Stimulated activated CD4-positive, alpha-beta T cell treated with anti-CD3 and anti-CD28 coated beads, Interleukin-4, amount 100 ng/mL, for 48 hours (primary cell): ENCODE results near the gene MPZL3.

Experiments used
- DNase-seq, 2 donors: peaks; one replicate each; pipeline ENCODE4 v3.0.0-alpha.2; 2020; ENCODE audit warnings: low read depth in 2 of 2

Gene MPZL3, protein sequence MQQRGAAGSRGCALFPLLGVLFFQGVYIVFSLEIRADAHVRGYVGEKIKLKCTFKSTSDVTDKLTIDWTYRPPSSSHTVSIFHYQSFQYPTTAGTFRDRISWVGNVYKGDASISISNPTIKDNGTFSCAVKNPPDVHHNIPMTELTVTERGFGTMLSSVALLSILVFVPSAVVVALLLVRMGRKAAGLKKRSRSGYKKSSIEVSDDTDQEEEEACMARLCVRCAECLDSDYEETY

DNA sequence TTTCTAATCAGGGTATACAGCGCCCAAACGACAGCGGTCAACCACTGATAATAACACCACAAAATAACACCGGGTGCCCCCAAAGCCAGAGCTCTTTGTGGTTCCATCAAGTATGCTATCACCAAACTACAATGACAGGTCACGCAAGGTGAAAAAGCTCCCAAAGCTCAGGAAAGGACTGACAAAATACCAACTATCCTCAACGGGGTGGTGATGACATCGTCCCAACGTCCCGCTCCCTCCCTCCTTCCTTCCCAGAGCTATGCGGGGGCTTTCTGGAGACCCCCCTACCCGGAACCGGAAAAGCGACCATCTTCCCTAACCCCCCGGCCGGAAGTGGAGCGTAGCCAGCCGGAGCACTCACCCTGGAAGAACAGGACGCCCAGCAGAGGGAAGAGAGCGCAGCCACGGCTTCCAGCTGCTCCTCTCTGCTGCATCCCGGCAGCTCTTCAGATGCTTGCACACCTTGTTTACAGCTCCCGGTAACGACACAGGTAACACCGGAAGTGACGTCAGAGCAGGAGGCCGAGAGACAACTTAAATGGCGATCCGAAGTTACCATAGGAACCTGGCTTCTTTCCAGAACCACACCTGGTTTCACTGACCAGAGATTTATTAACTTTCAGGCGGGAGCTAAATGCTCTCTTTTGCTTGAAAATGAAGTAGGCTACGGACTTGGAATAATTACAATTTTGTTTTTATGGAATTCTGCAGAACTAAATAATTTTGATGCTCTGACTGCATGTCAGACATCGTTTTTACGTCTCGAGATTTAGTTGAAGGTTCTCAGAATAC is at the start of gene MPZL3:
Gene MPZL3, minus strand, starts transcription at position 508 of the 795 bp plus-strand sequence. Its CDS starts 71 bp downstream, at position 437.
- DNase-seq = peak; percentile 66 to 78

DNA sequence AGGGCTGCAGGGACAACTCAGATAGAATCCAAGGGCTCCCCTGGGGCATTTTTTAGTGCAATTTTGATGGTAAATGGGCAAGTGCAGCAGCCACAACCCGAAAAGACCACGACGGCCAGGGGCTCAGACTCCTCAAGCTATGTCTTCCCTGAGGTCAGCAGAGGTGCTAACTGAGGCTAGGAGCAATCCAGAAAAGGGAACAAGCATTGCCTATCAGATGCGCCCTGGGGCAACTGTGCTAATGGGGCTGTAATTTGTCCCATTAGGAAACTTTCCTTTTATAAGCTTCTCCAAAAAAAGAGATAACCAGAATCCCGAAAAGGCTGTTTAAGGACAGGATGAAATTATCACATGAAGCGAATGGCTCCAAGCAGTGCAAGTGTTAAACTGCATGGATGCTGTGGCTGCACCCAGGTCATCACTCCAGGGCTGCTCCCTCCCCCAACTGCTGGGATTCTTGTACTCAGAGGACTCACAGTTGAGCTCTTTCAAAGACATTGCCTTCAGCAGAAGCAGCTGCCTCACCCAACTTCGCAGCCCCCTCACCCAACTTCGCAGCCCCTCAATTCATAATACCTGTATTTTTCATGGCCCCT is 49.5 kb upstream of the MPZL3 start:
- no peak for DNase-seq

DNA sequence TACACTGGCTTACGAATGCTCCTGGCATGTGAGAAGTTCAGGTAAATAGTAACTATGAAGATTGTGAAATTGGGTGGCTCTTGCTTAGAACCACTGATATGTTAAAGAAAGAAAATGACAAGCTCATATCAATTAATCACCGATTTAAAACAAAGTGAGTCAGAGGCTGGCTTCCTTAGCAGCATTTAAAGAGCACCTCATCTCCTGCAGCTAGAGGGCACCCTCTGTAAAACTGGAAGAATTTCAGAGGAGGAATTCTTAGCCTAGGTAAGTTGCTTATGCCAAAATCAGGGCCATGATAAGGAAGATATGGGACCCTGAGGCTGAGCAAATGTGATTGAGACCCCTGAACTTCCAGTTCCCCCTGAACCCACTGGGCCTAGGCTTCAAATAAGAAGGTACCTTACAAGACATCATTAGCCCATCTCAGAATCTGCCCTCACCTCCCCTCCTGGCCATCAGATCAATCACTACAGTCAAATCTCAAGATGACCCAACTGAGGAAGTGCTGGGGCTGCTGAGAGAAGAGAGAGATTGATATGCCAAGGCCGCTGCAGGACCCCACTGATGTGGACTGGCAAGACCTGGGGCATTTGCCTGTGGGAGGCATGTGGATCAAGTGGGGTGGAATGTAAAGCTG is 43.8 kb upstream of the MPZL3 start:
- no peak for DNase-seq

DNA sequence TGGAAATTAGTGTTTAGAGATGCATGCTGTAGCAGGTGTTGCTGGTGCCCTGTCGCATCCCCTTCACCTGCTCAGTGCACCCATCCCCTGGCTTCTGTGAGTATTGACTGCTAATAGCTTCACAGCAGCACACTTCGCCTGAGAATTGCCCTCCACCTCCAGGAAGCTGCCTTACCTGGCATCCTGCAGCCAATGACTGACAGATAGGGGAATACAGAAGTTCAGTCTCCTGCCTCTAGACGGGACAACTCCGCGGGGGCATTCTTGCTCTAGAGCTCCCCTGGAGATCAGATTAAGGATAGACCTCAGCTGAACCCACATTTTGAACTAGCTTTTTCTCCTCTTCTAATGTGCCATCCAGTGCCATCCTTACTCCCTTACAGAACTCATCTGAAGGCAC is 43.0 kb upstream of the MPZL3 start:
- no peak for DNase-seq

DNA sequence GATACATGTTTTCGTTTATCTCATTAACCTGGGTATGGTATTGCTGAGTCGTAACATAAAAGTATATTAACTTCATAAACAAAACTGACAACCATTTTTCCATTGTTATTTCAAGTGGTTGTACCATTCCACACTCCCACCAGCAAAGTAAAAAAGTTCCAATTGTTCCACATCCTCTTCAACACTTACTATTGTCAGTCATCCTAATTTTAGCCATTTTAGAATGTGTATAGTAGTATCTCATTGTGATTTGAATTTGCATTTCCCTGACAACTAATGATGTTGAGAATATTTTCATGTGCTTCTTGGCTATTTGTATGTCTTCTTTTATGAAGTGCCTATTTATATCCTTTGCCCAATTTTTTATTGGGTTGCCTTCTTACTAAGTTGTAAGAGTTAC is 41.9 kb upstream of the MPZL3 start:
- no peak for DNase-seq

DNA sequence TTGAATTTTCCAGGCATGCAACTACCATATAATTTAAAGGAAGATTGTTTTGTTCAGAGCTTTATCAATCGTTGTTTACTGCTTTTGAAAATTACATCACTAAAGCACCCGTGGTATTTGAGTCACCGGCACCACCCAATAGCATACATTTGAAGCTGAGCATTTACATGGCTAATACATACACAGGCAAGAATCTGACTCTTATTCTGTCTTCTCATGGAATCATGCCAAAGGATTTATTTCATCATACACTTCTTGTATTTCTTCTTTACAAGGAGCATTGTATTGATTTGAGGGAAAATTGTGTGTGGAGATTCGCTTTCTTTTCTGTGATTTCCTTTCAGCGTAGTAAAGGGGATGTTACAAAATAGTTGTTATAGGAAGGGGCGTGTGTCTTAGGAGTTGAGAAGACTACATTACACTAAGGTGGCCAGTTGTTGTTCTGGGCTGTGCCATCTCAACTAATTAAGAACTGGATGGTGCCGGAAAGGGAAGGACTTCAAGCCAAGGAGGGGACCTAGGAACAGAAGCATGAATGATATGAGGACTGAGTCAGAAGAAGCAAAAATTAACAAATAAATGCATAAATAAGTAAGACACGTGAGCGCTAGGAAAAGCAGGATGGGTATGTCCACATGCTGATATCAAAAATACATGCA is 39.4 kb upstream of the MPZL3 start:
- no peak for DNase-seq

DNA sequence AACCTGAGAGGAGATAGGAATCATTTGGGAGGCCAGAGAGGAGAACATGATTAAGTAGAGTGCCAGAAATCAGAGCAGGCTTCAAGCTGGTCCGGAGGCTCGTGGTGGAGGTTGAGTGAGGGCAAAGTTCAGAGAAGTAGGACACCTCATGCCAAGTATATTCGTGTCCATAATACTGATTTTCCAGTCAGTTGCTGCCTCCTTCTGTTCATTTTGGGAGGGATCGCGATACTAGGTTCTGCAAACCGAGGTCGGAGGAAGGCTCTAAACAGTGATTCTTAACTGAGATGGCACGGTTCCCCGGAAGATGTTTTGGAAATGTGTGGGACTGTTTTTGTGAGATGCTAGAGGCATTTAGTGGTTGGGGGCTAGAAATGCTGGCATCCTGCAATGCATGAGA is 38.8 kb upstream of the MPZL3 start:
- DNase-seq = no peak

DNA sequence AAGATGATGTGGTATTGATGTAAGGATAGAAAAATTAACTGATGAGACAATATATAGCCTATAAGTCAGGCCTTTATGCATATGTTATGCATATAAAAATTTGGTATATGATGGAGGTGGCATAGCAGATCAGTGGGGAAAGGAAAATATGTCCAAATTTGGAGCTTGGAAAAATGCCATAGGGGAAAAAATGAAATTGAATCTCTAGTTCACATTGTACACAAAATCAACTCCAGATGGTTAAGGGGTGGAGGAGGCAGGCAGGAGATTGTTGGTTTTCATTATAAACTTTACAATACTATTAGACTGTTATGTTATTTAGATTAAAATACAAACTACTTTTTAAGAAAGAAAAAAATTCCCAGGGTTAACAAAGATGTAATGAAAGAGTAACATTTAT is 37.2 kb upstream of the MPZL3 start:
- DNase-seq = no peak

DNA sequence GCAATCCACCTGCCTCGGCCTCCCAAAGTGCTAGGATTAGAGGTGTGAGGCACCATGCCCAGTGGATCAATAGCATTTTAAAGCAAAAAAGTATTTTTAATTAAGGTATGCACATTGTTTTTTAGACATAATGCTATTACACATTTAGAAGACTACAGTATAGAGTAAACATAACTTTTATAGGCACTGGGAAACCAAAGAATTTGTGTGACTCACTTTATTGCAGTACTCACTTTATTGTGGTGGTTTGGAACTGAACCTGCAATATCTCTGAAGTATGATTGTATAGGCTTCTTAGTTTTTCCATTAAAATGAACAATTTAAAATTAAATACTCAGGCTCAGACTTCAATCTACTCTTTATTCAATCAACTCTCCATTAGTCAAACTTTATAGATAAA is 34.8 kb upstream of the MPZL3 start:
- DNase-seq = no peak

DNA sequence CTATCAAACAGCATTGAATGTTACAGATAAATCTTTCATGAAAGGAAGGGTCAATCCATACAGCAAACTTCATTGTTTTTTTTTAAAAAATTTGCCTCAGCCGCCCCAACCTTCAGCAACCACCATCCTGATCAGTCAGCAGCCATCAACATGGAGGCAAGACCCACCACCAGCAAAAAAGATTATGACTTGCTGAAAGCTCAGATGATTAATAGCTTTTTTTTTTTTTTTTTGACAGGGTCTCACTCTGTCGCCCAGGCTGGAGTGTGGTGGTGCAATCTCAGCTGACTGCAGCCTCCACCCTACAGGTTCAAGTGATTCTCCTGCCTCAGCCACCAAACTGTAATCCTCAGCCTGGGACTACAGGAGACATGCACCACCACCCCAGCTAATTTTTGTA is 34.4 kb upstream of the MPZL3 start:
- DNase-seq = no peak

DNA sequence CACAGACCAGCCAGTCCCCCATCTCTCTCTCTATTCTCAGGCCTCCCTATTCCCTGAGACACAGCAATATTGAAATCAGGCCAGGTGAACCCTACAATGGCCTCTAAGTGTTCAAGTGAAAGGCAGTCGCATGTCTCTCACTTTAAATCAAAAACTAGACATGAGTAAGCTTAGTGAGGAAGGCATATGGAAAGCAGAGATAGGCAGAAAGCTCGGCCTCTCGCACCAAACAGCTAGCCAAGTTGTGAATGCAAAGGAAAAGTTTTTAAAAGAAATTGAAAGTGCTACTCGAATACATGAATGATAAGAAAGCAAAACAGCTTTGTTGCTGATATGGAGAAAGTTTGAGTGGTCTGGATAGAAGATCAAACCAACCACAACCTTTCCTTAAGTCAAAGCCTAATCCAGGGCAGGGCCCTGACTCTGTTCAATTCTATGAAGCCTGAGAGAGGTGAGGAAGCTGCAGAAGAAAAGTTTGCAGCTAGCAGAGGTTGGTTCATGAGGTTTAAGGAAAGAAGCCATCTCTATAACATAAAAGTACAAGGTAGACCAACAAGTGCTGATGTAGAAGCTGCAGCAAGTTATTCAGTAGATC is 31.7 kb upstream of the MPZL3 start:
- no peak for DNase-seq

DNA sequence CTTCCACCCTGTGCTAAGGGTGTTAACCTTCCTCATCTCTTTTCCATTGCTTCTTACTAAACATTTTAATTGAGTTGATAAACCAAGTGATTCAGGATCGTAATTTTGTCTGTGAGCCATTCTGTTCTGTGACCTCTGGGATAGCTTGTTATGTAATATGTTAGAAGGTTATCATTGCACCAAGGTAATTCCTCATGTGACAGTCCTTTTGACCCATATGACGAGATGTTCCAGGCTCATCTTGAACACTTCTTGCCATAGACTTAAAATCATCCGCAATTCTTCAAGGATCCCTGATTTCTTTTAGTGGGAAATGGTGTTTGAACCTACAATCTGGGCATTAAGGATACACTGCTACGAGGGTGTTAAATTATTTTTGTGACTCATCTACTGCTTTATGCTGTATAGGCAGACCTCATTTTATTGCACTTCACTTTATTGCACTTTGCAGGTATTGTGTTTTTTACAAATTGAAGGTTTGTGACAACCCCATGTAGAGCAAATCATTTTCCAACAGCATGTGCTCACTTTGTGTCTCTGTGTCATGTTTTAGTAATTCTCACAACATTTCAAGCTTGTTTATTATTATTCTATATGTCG is 31.0 kb upstream of the MPZL3 start:
- DNase-seq = no peak

DNA sequence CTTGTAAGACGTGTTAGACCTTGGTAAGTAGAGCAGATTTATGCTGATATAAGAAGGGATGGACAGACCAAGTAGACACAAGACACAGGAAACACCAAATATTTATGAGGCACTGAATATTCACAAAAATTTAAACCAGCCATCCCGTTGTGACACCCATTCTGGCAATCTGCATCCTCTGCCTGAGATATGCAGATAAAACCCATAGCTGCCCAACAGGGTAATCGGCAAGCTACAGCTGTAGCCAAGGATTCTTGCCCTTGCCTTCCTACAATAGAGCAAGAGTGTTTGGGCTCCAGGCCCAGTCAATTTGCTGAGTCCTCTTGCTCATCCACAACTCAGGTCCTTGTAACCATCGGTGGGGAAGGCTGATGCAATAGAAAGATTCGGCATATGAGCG is 30.4 kb upstream of the MPZL3 start:
- no peak for DNase-seq

DNA sequence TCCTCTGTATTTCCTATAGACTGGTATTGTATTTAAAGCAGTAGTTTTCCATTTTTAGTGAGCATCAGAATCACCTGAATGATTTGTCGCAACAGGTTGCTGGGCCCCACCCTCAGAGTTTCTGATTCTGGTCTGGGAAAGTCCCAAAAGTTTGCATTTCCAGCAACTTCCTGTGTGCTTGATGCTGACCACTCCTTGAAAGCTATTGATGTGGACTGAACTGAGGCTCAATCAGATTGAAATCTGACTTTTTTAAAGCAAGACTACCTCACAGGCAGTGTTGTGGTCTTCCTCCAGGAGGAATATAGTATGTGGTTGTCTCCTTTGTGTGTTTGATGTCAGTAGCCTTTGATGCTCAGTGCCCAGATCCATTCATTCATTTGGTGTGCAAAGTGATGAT is 29.1 kb upstream of the MPZL3 start:
- no peak for DNase-seq

DNA sequence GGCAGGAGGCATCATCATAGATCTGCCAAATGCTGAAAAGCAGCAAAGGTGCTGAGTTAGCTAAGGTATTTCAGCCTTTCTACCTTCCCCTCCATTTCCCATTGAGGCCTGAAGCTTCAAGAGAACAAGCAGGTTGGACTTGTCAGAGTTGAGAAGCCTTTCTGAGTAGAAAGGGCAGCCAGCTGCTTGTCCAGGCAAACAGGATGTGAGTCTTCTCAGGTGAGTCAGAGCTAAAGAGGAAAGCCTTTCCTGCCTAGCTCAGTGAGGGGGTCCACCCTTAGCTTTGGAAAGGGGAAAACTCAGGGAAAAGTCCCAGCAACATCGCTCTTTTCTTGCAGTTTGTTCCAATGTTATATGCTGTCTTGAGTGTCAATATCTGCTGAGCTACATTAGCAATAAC is 25.1 kb upstream of the MPZL3 start:
- DNase-seq = no peak

DNA sequence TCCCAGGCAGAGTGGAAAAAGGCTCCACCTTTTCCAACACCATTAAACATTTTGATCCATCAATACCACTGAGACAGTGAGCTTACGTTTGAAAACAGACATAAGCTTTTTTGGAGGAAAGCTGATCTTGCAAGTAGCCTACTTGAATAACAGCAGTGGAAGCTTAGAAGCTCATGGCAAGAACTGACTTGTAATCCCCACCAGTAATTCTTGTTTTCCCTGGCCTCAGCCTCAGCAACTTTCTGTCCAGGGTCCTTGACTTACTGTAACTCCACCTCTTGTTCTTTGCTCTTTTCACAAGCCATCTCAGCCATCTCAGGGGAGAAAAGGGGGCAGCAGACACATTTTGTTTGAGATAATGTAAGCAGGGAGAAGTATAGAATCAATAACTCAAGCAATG is 24.3 kb upstream of the MPZL3 start:
- DNase-seq = no peak

DNA sequence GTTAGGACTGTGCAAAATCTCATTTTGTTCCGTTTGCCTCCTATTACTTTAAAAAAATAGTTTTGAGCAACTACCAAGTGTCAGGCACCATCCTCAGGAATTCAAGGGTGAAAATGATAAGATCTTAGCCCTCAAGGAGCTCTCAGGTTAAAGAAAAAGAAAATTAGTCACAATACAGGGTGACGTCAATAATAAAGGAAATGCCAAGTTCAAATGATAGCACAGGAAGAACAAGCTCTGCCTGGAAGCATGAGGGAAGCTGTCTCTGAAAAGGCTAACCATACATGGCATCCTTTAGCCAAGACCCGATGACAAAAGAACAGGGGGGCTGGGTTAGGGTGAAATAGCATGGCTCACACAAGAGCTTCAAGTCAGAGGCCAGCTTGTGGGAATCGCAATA is 23.0 kb upstream of the MPZL3 start:
- DNase-seq = no peak

DNA sequence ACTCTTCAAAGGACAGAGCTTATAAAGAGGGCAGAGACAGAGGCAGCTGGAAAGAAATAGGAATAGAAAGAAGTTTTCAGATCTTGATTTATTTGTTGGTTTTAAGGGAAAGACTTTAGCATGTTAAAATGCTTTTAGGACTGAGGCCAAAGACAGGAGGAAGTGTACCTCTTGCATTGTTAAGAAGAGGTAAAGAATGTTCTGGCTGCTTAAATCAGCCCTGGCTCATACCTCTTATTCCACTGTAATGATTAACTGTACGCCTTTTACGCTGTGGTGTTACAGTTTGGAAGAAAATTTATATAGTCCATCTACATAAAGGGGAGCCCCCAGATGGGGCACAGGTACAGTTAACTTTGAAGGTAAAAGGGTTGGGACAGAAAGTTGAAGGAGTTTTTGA is 22.0 kb upstream of the MPZL3 start:
- no peak for DNase-seq

DNA sequence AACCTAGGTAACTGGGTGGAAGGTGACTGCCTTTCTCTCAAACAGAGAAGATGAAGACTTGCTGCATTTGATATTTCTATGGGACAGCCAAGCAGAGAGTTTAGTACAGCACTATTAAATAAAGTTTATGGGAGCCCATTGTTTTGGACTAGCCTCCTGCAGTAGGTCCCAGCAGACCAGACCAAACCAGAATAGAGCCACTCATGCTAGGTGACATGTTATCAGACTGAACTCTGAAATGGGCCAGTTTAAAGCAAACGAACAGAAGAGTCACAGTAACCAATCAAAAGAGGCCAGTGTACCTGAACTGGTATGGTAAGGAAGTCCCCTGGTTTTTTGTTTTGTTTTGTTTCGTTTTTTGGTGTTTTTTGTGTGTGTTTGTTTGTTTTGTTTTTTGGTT is 19.8 kb upstream of the MPZL3 start:
- no peak for DNase-seq

DNA sequence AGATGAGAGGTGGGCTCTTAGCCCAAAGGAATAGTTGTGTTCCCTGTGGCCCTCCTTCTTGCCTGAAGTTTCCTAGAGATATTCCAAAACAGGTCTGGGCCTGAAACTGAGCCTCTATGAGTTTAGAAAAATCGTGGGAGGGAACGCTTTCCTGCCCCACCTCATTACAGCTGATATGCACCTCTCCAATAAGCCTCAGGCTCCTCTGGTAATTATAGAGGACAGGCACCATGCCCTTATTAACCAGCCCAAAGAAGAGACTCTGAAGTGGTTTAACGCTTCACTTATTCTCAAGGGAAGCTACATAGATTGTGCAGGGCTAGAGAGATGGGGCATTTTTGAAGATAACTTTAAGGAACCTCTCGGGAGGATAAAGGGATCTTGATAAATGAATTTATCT is 15.3 kb upstream of the MPZL3 start:
- DNase-seq = no peak

DNA sequence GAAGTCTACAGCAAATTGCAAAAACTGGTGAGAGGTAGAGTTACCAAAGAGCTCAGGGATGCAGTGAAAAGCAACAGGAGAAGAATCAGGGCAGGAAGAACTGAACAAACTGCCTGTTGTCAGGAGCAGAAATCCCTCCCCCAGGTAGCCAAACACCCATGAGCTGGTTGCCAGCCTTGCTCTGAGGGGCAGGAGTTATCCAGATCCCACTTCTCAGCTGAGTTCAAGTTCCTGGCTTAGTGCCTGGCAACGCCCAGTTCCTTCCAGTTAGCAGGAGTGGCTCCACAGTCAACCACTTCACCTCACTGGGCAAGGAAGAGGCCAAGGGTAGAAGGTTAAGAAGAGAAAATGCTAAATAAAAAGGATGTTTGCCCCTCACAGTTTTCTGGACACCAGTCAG is 13.8 kb upstream of the MPZL3 start:
- DNase-seq = no peak
